Liver (tissue), 9 donors: ENCODE measurements around the gene TANC1. TPM values are rescaled to one million over a fixed set of nuclear protein-coding genes. Genes with fewer than 3 reads are reported as not detected.

Experiments
- DNase-seq: peaks from one replicate; pipeline ENCODE4 v3.0.0-alpha.2; 2017; ENCODE audit warnings: low spot score
- H3K27ac ChIP-seq, 2 donors: one replicate each; pipeline ENCODE4 v1.7.0; 2013; ENCODE audit warnings: inconsistent platforms in 2 of 2, low read length in 2 of 2, control low read depth in 1 of 2, low read depth in 1 of 2, mild to moderate bottlenecking in 1 of 2
- H3K27me3 ChIP-seq, 4 donors: one replicate each; pipeline versions ENCODE4 v1.6.1 to v1.7.0; 2013; ENCODE audit warnings: low read length in 3 of 4, inconsistent platforms in 1 of 4, mild to moderate bottlenecking in 1 of 4, moderate library complexity in 1 of 4; ENCODE audit not compliant: control insufficient read depth in 4 of 4, insufficient read depth in 4 of 4
- H3K36me3 ChIP-seq, 4 donors: one replicate each; pipeline versions ENCODE4 v1.6.1 to v1.7.0; 2013; ENCODE audit warnings: low read length in 3 of 4, mild to moderate bottlenecking in 3 of 4, low read depth in 1 of 4, moderate library complexity in 1 of 4; ENCODE audit not compliant: control insufficient read depth in 4 of 4, insufficient read depth in 3 of 4
- H3K4me1 ChIP-seq, 4 donors: one replicate each; pipeline versions ENCODE4 v1.6.1 to v1.7.0; 2013; ENCODE audit warnings: low read length in 3 of 4, mild to moderate bottlenecking in 3 of 4, moderate library complexity in 1 of 4; ENCODE audit not compliant: control insufficient read depth in 4 of 4, insufficient read depth in 4 of 4
- H3K4me3 ChIP-seq, 3 donors: one replicate each; pipeline versions ENCODE4 v1.6.1 to v1.7.0; 2013; ENCODE audit warnings: low read length in 3 of 3, control low read depth in 1 of 3, low read depth in 1 of 3, mild to moderate bottlenecking in 1 of 3
- H3K9ac ChIP-seq, 2 donors: one replicate each; pipeline ENCODE4 v1.7.0; 2013; ENCODE audit warnings: low read length in 2 of 2, mild to moderate bottlenecking in 2 of 2, moderate library complexity in 2 of 2, control low read depth in 1 of 2, low read depth in 1 of 2
- H3K9me3 ChIP-seq, 4 donors: one replicate each; pipeline versions ENCODE4 v1.6.1 to v1.7.0; 2013; ENCODE audit warnings: low read length in 3 of 4; ENCODE audit not compliant: control insufficient read depth in 4 of 4
- ATF3 ChIP-seq: IDR thresholded peaks from 2 replicates; pipeline ENCODE4 v1.6.1; 2016; ENCODE audit warnings: antibody characterized with exemption
- CTCF ChIP-seq: fragments of 150-350 bp; IDR thresholded peaks from 2 replicates; pipeline ENCODE4 v1.5.1; 2017; ENCODE audit warnings: improper control_type of control experiment, low read depth, low read length; ENCODE audit not compliant: missing input control
- EGR1 ChIP-seq, 2 donors: IDR thresholded peaks; 2 replicates each; pipeline ENCODE4 v1.6.1; 2016 to 2018; ENCODE audit warnings: antibody characterized with exemption in 2 of 2, low read depth in 2 of 2
- FOXA1 ChIP-seq: IDR thresholded peaks from 2 replicates; pipeline ENCODE4 v1.6.1; 2016; ENCODE audit warnings: antibody characterized with exemption
- FOXA2 ChIP-seq: IDR thresholded peaks from 2 replicates; pipeline ENCODE4 v1.6.1; 2016; ENCODE audit warnings: antibody characterized with exemption
- HNF4A ChIP-seq, 2 donors: conservative IDR thresholded peaks; 2 replicates each; pipeline ENCODE4 v1.6.1; 2016; ENCODE audit warnings: antibody characterized with exemption in 2 of 2, mild to moderate bottlenecking in 2 of 2
- HNF4G ChIP-seq: IDR thresholded peaks from 2 replicates; pipeline ENCODE4 v1.6.1; 2016; ENCODE audit warnings: antibody characterized with exemption
- JUND ChIP-seq, 2 donors: IDR thresholded peaks; 2 replicates each; pipeline ENCODE4 v1.6.1; 2016; ENCODE audit warnings: antibody characterized with exemption in 2 of 2
- MAX ChIP-seq: IDR thresholded peaks from 2 replicates; pipeline ENCODE4 v1.6.1; 2016; ENCODE audit warnings: antibody characterized with exemption
- NR2F2 ChIP-seq: IDR thresholded peaks from 2 replicates; pipeline ENCODE4 v1.6.1; 2016; ENCODE audit warnings: antibody characterized with exemption
- RAD21 ChIP-seq, 2 donors: IDR thresholded peaks; 2 replicates each; pipeline ENCODE4 v1.6.1; 2016; ENCODE audit warnings: antibody characterized with exemption in 2 of 2, mild to moderate bottlenecking in 2 of 2
- REST ChIP-seq: IDR thresholded peaks from 2 replicates; pipeline ENCODE4 v1.6.1; 2016; ENCODE audit warnings: antibody characterized with exemption, mild to moderate bottlenecking
- SP1 ChIP-seq: IDR thresholded peaks from 2 replicates; pipeline ENCODE4 v1.6.1; 2018; ENCODE audit warnings: antibody characterized with exemption, mild to moderate bottlenecking
- YY1 ChIP-seq: IDR thresholded peaks from 2 replicates; pipeline ENCODE4 v1.6.1; 2016; ENCODE audit warnings: antibody characterized with exemption, mild to moderate bottlenecking
- ZBTB33 ChIP-seq: IDR thresholded peaks from 2 replicates; pipeline ENCODE4 v1.6.1; 2016; ENCODE audit warnings: antibody characterized with exemption
- WGBS: extraction: QIAGEN DNeasy Blood & Tissue Kit; methylation state at CpG from one replicate; pipeline ENCODE4 v1.1.7; 2013; 5-methylcytosine and 5-hydroxymethylcytosine counted together
- polyA plus RNA-seq, 2 donors: library from polyadenylated mRNA; stranded (reverse) in 1 of 2; unstranded in 1 of 2; fragments of 200-250 nt in 1 of 2; fragments of >200 nt in 1 of 2; fragmentation: Nextera tagmentation in 1 of 2; extraction: Ambion mirVana in 1 of 2; gene quantifications; one replicate each; pipeline versions ENCODE4 v1.2.1 to v1.2.3, GENCODE V29; 2013 to 2015
- total RNA-seq, 2 donors: library from RNA; depleted of rRNA; stranded (reverse); fragments of >200 nt; gene quantifications; one replicate each; pipeline ENCODE4 v1.2.3, GENCODE V29; 2014
- donor health status: healthy.
- donor health status: healthy.
- donor health status: healthy.
- donor health status: healthy.
- donor health status: healthy.

The TANC1 gene
- total and polyA plus RNA-seq, 4 donors: 3.7 to 17.7 (median 5.2) TPM

- no peak for TF ChIP-seq FOXA2
- no peak for TF ChIP-seq MAX
- TF ChIP-seq RAD21 (IDR thresholded peaks at IDR 0.05): no peak
- no peak for TF ChIP-seq ATF3
- no peak for TF ChIP-seq SP1
- no peak for TF ChIP-seq HNF4G
- TF ChIP-seq CTCF: no peak
- TF ChIP-seq YY1: no peak
- no peak for TF ChIP-seq EGR1 (IDR thresholded peaks at IDR 0.05; ENCODE audit: low read depth in 2 of 2)
- no peak for TF ChIP-seq ZBTB33
- no peak for TF ChIP-seq NR2F2
- no peak for TF ChIP-seq REST
- Histone ChIP-seq H3K4me3 (no peak overlapping the region), H3K4me1 (peaks cover 0 to 22% (median 9%) of the 10 kb centered on the region in 4 donors), H3K27me3 (no peaks in the 10 kb centered on the region), H3K27ac (no peak overlapping the region), H3K36me3 (no peaks in the 10 kb centered on the region), H3K9me3 (no peaks in the 10 kb centered on the region), H3K9ac (no peak overlapping the region)
- DNase-seq: no peak
- WGBS: 87% methylated on average over 3 of the region's 3 CpGs
Observed at GRCh38 chr2:158965641-158966040, 2.8 kb upstream of the TANC1 start.

- WGBS: 92% methylated on average over 1 of the region's 1 CpG
- no peaks in the 10 kb centered on the region for H3K36me3 ChIP-seq
- H3K9me3 ChIP-seq: no peaks in the 10 kb centered on the region
- peaks cover 0 to 22% (median 9%) of the 10 kb centered on the region in 4 donors for H3K4me1 ChIP-seq
- no peak overlapping the region for H3K9ac ChIP-seq
- no peak overlapping the region for H3K4me3 ChIP-seq
- no peaks in the 10 kb centered on the region for H3K27me3 ChIP-seq
- DNase-seq: no peak
- H3K27ac ChIP-seq: no peak overlapping the region
- TF ChIP-seq MAX: no peak
- no peak for TF ChIP-seq ATF3
- TF ChIP-seq JUND (IDR thresholded peaks at IDR 0.05): no peak
- TF ChIP-seq NR2F2: no peak
- TF ChIP-seq EGR1 (IDR thresholded peaks at IDR 0.05; ENCODE audit: low read depth in 2 of 2): no peak
- no peak for TF ChIP-seq REST
- TF ChIP-seq HNF4A (conservative IDR thresholded peaks at IDR 0.05): no peak
- no peak for TF ChIP-seq HNF4G
- no peak for TF ChIP-seq FOXA2
- TF ChIP-seq FOXA1: no peak
- TF ChIP-seq CTCF: no peak
Observed at GRCh38 chr2:158966312-158966711, 2.1 kb upstream of the TANC1 start.
